ENCODE results near the gene VSIG10.
"Not testable (repeated sequence)": the region's sequence is repeated elsewhere in the genome, so short reads cannot be mapped to it uniquely, and the experiment has no call there.

VSIG10 gene

DNA sequence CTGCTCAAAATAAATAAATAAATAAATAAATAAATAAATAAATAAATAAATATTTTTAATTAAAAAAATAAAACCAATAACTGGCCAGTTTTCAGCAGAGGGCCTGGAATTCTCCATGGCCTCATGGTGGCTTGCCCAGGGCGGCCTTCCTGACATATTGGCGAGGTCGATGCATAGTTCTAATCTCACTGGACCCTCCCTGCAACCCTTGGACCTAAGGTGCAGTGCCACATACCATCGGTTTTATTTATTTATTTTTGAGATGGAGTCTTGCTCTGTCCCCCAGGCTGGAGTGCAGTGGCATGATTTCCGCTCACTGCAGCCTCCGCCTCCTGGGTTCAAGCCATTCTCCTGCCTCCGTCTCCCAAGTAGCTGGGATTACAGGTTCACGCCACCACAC lies 3.9 kb upstream of the VSIG10 start:
- no peak for DNase-seq

- DNase-seq, result no peak
Measured at GRCh38 chr12:118107011-118107410, 3.2 kb upstream of the VSIG10 start.

DNA sequence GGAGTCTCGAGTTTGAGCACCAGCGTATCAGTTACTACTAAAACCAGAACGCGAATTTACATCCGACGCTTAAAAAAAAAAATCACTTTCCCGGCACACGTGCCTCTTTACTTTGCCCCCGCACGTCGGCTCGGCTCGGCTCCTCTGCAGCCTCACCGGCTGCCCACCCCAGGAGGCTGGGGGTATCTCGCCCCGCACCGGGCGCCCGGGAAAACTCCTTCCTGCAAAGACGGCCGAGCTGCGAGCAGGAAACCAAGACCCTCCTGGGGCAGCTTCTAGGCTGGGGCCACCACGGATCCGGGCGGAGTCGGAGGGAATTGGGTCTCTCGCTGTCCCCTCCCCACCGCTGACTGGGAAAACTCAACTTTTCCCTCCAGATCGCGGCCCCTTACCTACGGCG lies 610 bp downstream of the VSIG10 start:
- no peak for DNase-seq

GRCh38 chr12:118102609-118103008 lies 1.2 kb downstream of the VSIG10 start:
- DNase-seq, result no peak

DNA sequence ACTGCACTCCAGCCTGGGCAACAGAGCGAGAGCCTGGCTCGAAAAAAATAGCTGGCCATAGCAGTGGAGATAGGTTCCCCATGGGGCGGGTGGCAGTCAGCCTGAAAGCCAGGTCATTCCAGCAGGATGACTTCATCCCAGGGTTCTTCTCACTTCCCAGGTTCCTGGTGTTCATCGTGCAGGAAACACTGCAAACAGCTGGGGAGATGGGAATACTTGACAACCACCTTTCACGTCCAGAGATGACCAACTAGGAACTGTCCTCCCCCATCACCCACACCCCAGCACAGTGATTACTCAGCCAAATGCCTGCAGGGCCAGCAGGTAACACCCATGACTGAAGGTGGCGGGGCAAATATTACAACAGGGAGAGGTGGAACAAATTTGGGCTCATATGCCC lies 1.7 kb downstream of the VSIG10 start:
- DNase-seq, result no peak

GRCh38 chr12:118101051-118101450 lies 2.8 kb downstream of the VSIG10 start:
- DNase-seq, result no peak

DNA sequence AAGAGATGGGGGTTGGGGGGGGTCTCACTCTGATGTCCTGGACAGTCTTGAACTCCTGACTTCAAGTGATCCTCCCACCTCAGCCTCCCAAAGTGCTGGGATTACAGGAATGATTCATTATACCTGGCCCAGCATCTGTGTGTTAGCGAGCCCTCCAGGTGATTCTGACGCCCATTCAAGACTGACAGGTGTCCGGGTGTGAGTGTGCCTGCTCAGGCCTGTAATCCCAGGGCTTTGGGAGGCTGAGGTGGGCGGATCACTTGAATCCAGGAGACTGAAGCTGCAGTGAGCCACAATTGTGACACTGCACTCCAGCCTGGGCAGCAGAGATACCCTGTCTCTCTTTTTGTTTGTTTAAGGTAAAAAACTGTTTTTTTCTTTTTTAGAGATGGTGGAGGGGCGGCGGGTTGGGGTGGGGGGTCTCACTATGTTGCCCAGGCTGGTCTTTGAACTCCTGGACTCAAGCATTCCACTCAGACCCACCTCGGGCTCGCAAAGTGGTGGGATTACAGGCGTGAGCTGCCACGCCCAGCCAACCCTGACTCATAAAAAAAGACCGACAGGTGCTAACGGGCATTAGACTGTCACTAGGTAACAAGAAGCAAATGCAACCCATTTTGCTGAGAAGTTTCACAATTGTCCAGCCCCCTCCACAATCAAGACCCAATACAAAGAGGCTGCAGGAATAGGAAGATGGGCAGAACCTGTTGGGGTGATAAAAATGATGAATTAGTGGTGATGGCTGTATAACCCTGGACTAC lies 4.7 kb downstream of the VSIG10 start:
- DNase-seq, result no peak

DNA sequence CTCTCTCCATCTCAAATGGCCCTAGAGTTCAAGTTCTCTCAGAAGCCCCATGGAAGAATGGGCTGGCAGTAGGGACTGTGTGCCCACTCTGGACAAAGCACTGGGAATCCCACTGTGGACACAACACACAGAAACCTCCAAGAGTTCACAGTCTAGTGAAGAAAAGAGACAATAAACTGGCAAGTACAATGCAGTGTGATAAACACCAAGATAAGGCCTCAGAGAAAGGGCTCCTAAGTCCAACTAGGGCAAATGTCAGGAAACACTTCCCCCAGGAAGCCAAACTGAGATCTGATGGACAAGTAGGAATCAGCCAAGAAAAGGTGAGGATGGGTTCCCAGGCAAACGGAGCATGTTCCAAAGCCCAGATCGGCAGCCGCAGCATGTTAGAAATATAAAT lies 5.4 kb downstream of the VSIG10 start:
- no peak for DNase-seq

GRCh38 chr12:118094039-118094438 lies 9.8 kb downstream of the VSIG10 start:
- DNase-seq, result no peak

DNA sequence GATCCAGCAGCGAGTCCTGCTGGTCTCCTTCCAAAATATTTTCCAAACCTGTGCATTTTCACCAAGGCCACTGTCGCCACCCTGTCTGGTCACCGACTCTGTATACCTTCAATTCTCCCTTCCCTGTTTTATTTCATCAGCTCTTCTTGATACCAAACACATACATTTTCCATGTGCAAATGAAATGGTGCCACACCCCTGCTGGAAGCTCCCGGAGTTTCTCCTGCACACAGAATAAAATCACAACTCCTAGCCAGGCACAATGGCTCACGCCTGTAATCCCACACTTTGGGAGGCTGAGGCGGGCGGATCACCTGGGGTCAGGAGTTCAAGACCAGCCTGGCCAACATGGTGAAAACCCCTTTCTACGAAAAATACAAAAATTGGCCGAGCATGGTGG lies 14.0 kb downstream of the VSIG10 start:
- DNase-seq, result no peak

GRCh38 chr12:118082161-118082560 lies 21.6 kb downstream of the VSIG10 start:
- no peak for DNase-seq

DNA sequence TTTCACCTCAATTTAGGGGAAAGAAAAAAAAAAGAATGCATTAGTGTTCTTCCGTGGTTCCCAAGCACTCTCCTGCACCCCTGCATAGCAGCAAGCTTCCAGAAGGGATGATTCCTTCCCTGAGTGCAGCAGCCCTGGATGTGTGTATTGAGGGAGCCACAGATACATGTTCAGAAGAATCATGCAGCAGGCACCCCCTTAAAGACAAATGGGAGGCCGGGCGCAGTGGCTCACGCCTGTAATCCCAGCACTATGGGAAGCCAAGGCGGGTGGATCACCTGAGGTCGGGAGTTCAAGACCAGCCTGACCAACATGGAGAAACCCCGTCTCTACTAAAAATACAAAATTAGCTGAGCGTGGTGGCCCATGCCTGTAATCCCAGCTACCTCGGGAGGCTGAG lies 22.3 kb downstream of the VSIG10 start:
- DNase-seq, result not testable (repeated sequence)

DNA sequence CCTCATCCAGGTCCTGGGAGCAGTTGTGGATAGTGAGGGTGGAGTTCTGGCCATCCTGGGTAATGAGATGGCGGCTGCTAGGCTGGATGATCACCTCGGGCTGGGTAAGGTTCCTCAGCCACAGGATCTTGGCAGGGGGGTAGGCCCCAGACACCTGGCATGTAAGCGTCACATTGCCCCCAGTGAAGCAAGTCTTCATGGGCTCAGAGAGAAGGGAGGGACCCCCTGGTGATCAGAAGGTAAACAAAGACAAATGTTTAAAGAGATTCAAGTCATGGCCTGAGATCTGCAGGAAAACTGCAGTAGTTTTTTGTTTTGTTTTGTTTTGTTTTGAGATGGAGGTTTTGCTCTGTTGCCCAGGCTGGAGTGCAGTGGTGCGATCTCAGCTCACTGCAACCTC lies 30.0 kb downstream of the VSIG10 start:
- DNase-seq, result no peak

DNA sequence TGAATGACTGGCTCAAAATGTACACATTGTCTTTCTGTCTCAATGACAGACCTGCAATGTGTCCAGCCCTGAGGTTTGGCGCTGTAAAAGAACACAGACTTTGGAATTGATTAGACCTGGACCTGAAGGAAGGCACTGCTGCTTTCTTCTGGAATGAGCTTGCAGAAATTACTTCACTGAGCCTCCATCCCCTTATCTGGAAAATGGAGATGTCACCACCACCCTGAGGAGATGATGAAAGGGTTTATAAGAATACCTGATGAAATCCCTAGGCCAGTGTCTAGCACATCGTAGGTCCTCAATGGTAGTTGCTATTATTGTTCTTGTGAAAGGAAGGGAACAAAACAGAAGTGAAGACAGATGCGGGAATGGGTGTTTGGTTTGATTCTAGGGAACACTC lies 33.2 kb downstream of the VSIG10 start:
- DNase-seq, result no peak

DNA sequence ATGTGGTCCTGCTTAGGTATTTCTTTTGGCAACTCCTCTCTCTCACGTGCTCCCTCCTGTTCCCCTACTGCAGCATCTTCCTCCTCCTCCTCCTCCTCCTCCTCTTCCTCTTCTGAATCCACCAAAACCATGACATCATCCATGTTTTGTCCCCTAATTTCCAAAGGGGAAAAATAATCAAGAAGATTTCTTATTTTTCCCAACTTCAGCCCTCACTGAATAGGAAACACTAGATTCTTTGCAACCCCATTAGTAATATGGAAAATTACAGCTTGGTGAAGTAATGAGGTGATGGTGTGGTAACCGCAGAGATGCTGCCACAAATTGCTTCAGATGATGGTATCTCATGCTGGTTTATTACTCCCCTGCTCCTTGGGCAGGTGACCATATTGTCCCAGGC lies 35.4 kb downstream of the VSIG10 start:
- no peak for DNase-seq

DNA sequence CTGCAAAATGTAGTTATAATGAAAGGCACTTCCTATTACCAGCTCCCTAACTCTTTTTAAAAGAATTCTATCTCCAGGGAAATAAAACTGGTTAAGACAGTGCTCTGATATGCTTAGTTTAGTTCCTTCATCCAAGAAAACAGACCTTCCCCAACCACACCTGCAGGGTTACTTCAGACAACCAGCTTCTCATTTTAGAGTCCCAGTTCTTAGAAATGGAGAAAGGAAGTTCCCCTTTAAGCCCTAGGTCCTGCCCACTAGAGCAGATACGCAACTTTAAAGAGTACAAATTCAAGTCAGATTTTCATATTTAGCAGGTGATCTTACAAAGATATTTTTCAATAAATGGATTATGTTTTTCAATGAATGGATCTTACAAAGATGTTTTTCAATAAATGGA lies 38.4 kb downstream of the VSIG10 start:
- DNase-seq, result no peak

DNA sequence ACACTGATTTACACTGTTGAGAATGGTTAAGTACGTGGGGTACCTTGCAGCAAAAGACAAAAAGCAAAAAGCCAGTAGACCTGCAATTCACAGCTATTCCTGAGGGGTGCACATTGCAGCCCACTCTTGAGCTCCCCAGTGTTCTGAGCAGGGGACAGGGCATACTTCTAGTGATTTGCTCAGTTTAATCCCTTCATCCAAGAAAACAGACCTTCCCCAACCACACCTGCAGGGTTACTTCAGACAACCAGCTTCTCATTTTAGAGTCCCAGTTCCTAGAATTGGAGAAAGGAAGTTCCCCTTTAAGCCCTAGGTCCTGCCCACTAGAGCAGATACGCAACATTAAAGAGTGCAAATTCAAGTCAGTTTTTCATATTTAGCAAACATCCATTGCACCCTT lies 39.2 kb downstream of the VSIG10 start:
- DNase-seq, result peak in 1 of 2 donors; percentile 28

GRCh38 chr12:118063576-118064391 lies 40.0 kb downstream of the VSIG10 start:
- DNase-seq, result no peak

DNA sequence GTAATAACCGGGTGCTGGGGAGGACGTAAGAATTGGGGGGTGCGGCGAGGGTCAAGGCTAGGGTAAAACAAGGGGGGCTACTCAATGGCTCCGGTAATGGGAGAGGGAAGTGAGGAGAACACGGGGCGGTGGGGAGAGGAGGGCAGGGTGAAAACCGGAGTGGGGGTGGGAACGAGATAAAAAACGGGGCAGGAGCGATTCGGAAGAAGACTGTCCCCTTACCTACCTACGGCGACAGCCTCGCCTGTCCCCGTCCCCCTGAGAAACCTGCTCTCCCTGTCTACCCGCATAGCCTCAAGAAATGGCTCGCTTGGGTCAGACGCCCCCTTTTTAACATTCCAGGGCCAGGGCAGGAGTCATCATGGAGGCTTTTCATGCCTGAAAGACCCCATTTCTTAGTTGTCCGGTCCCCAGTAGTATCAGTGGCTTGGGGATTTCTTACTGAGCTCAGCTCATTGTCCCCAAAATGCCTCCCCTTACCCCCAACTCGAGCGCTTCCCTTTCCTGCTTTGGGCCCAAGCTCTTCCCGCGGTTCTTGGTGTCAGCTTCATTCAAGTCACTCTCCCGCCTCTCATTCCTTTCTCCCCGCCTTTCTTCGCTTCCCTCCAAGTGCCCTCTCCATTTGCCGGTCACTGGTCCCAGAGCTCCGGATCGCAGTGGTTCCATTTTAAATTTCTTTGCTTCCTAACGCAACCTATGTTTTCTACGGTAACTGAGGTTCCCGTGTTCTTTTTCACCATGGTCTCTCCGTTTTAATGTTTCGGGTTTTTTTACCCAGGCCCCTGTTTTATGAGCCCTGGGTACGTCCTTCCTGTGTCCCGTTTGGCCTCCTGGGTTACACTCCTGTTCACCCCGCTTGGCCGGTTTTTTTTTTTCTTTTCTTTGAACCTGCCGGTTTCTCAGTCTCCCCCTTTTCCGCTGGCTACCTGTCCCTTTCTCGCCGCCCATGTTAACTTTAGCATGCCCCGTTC lies 41.7 kb downstream of the VSIG10 start:
- DNase-seq, result peak in 1 of 2 donors; percentile 22

DNA sequence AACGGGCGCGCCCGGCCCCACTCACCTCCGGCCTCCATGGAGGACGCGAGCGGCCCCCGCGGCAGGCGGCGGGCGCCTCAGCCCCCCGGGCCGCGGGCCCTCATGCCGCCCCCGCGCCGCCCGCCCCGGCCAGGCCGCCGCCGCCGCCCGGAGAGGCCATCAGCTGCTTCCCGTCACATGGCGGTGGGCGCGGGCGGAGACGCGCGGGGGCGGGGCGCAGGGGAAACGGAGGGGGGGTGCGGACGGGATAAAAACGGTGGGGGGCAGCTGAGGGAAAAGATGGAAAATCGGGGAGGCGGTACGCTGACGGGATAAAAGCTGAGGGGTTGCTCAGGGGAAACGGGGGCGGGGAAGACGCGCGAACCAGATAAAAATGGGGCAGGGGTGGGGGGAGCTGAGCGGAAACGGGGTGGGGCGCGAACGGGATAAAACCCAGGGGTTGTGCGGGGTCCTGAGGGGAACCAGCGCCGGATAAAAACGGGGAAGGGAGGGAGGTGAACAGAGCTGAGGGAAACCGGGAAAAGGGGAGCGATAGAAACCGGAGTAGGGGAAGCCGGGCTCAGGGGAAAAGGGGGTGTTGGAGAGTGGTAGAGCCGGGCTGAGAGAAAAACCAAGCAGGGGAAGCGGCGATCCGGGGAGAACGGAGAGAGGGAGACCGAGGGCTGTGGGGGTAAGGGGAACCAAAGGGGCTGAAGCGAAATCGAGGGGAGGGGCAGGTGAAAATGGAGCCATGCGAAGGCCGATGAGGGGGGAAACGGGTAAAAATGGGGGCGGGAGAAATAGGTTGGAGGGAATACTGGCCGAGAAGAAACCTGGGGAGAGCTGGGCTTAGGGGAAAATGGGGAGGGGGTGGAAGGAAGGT lies 42.6 kb downstream of the VSIG10 start, which contains the start of gene WSB2:
TSS of gene WSB2 (minus strand) at position 169 of the 862 bp plus-strand sequence. CDS start at position 38, 131 bp downstream.
- DNase-seq, result peak; percentile 36 to 60

DNA sequence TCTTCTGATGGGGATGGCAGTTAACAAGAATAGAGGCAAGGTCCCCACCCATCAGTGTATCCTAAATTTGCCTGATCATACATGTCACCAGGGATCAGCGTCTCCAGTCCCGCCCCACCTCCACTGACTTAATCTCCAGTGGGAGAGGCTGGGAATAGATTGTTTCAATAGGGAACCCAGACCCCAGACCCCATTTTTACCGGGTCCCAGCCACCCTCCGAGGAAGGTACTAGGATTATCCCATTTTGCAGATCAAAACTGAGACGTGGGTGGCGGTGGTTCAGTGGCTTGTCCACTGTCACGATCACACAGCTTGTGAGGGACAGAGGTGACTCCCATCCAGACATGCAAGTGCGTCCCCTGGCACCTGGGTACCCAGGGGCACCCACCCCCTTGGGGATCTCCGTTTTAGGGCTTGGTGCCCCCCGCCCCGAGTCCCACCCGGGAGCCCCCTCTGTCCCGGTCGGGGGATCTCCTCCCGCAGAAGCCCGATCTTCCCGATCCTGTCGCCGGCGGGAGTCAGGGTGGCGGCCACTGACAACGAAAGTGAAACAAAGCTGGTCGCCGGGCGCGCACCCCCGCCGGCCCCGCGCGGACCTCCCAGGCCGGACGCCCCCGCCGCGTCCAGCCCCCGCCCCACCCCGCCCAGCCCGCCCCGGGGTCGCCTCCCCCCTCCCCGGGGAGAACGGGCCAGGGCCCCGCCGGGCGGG lies 43.4 kb downstream of the VSIG10 start:
- peak in 1 of 2 donors; percentile 41 for DNase-seq

All from CD4-positive, alpha-beta T cell treated with Interleukin-4 for 1 hour (primary cell).